ENCODE measurements around the gene LDLRAP1.

DNA sequence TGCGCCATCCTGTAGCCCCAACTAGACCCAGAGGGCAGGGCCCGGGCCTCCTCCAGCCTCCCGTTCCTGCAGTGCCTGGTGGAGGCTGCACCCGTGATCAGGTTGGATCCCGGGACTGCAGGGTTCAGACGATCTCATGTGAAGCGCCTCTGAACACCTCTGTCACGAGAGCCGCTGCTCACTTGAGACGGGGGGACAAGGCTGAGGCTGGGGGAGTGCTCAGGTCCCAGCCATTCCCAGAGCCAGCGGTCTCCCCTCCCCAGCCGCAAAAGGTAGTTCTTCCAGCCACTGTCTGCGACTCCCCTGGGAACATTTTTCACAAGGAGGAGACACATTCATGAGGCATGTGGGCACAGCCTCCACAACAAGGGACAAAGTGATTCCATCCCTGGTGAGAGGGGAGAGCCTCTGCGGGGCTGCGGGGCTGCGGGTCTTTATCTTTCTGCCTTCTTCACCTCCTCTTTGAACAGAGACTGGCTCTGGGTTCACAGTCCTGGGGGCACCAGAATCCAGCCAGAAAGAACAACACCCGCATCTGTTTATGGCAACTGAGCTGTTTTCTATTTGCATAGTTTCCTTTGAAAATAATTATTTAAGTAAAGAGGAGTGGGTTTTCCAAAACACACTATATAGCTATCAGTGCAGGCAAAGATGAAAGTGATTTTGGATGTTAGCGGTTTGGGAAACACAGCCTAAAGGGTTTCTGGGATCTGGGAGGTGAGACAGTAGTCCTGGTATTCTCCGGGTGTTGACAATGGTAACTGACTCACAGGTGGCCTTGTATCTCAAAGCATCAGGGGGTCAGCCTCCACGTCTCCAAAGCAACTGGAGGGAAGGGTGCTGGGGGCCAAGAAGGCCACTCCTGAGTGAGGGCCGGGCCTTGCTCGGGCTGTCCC lies 13.0 kb upstream of the LDLRAP1 start:
- TF ChIP-seq, protein P1, sequence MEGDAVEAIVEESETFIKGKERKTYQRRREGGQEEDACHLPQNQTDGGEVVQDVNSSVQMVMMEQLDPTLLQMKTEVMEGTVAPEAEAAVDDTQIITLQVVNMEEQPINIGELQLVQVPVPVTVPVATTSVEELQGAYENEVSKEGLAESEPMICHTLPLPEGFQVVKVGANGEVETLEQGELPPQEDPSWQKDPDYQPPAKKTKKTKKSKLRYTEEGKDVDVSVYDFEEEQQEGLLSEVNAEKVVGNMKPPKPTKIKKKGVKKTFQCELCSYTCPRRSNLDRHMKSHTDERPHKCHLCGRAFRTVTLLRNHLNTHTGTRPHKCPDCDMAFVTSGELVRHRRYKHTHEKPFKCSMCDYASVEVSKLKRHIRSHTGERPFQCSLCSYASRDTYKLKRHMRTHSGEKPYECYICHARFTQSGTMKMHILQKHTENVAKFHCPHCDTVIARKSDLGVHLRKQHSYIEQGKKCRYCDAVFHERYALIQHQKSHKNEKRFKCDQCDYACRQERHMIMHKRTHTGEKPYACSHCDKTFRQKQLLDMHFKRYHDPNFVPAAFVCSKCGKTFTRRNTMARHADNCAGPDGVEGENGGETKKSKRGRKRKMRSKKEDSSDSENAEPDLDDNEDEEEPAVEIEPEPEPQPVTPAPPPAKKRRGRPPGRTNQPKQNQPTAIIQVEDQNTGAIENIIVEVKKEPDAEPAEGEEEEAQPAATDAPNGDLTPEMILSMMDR (IDR thresholded peaks at IDR 0.05): no peak
- TF ChIP-seq POLR2AphosphoS5 (IDR thresholded peaks at IDR 0.05) (no peak), POLR2A (IDR thresholded peaks at IDR 0.05) (no peak)

Measured in prostate gland (tissue), 2 donors.